Natural killer cell (primary cell): Measurements from ENCODE around the gene DEAF1. TPM values are rescaled to one million over a fixed set of nuclear protein-coding genes. Genes with fewer than 3 reads are reported as not detected.

Experiments
- ATAC-seq, 3 donors: fragments of 150-1000 bp in 2 of 3; fragments of 200-7000 bp in 1 of 3; cut with Tn5 transposase; 1 replicate in 1 of 3; 2 replicates in 2 of 3; pipeline ENCODE4 v1.10.0; 2021; ENCODE audit warnings: mild to moderate bottlenecking in 2 of 3, moderate library complexity in 2 of 3
- DNase-seq, 2 donors: peaks; one replicate each; pipeline versions ENCODE4 v3.0.0 to v3.0.0-alpha.2; 2013 to 2021; ENCODE audit warnings: mixed read lengths in 1 of 2
- H3K27ac ChIP-seq: one replicate; pipeline ENCODE4 v1.5.1; 2013; ENCODE audit warnings: mild to moderate bottlenecking, low read length
- H3K27me3 ChIP-seq: one replicate; pipeline ENCODE4 v1.6.1; 2013; ENCODE audit warnings: low read length; ENCODE audit not compliant: control insufficient read depth, insufficient read depth
- H3K36me3 ChIP-seq: one replicate; pipeline ENCODE4 v1.6.1; 2013; ENCODE audit warnings: low read length; ENCODE audit not compliant: control insufficient read depth, insufficient read depth
- H3K4me1 ChIP-seq: one replicate; pipeline ENCODE4 v1.6.1; 2013; ENCODE audit warnings: low read length; ENCODE audit not compliant: control insufficient read depth, insufficient read depth
- H3K4me3 ChIP-seq: one replicate; pipeline ENCODE4 v1.5.1; 2013; ENCODE audit warnings: low read length
- H3K9me3 ChIP-seq: one replicate; pipeline ENCODE4 v1.6.1; 2013; ENCODE audit warnings: low read length; ENCODE audit not compliant: control insufficient read depth, insufficient read depth
- H3K27ac Mint-ChIP-seq, 2 donors: one replicate each; pipeline ENCODE4 v1.8.0; 2022; ENCODE audit warnings: mild to moderate bottlenecking in 2 of 2, mixed read lengths in 2 of 2, moderate library complexity in 1 of 2
- H3K27me3 Mint-ChIP-seq, 2 donors: one replicate each; pipeline ENCODE4 v1.8.0; 2022; ENCODE audit warnings: low read depth in 2 of 2, mixed read lengths in 2 of 2
- H3K36me3 Mint-ChIP-seq: one replicate; pipeline ENCODE4 v1.8.0; 2022; ENCODE audit warnings: mixed read lengths
- H3K4me1 Mint-ChIP-seq, 2 donors: one replicate each; pipeline ENCODE4 v1.8.0; 2022; ENCODE audit warnings: mixed read lengths in 2 of 2
- H3K4me3 Mint-ChIP-seq: one replicate; pipeline ENCODE4 v1.8.0; 2022; ENCODE audit warnings: mild to moderate bottlenecking, moderate library complexity, mixed read lengths
- H3K9me3 Mint-ChIP-seq, 2 donors: one replicate each; pipeline ENCODE4 v1.8.0; 2022; ENCODE audit warnings: mixed read lengths in 2 of 2
- WGBS: methylation state at CpG from one replicate; pipeline ENCODE4 v1.1.7; 2013; ENCODE audit warnings: missing lambda C conversion rate; ENCODE audit not compliant: insufficient coverage; 5-methylcytosine and 5-hydroxymethylcytosine counted together
- intact Hi-C: fragments of 100-400 bp; cut with micrococcal nuclease; formaldehyde crosslinking; loops from one replicate; pipeline ENCODE4 v1.14.2; 2022
- total RNA-seq, 4 donors: library from RNA; stranded (reverse); fragments of 120-200 nt in 1 of 4; gene quantifications; one replicate each; pipeline versions ENCODE4 v1.2.3 to v1.2.4, GENCODE V29; 2013 to 2022
- TF ChIP-seq, protein P1 (sequence below): fragments of 200-600 bp; IDR thresholded peaks from one replicate; pipeline ENCODE4 v1.8.0; 2022; ENCODE audit warnings: antibody characterized with exemption

The DEAF1 gene
- total RNA-seq, 3 donors from 2014 or later (not counting 1 experiment from before 2014, with no cell fraction given) = 25.9 to 26.9 (median 26.8) TPM

DNA sequence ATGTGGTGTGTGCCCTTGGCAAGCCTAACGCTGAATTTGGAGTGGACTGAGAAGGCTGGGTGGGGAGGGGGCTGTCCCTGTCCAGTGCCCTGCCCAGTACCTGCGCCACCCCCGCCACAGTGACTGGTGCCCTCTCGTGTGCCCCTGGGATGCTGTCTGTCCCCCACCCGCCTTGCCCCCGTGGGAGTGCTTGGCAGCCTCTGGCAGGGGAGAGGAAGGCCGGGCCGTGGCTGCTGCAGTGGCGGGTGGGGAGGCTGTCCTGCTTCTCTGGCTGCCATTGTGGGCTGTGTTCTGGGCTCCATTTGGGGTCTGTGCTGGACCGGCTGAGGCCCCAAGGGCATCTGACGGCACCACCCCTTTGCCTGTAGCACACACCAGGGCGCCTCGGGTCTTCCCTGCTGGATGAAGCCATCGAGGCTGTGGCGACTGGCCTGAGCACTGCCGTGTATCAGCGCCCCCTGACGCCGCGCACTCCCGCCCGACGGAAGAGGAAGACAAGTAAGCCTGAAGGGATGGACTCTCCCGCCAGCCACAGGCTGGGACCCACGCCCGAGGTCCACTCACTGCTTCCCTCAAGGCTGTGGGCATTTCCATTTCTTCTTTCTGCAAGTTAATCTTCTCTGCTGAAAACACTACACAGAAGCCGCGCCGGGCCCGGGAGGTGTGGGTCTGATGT is 96.9 kb downstream of the DEAF1 start:
- intact Hi-C loops = no loop called here
- Histone ChIP-seq H3K4me1 (peaks cover 13% of the 10 kb centered on the region), H3K36me3 (peaks cover 73% of the 10 kb centered on the region), H3K27me3 (no peaks in the 10 kb centered on the region), H3K9me3 (no peaks in the 10 kb centered on the region), H3K4me3 (no peak overlapping the region), H3K27ac (no peak overlapping the region)
- H3K4me3 Mint-ChIP-seq = no peak overlapping the region
- ATAC-seq (no peak), DNase-seq (no peak)
- TF ChIP-seq, protein P1, sequence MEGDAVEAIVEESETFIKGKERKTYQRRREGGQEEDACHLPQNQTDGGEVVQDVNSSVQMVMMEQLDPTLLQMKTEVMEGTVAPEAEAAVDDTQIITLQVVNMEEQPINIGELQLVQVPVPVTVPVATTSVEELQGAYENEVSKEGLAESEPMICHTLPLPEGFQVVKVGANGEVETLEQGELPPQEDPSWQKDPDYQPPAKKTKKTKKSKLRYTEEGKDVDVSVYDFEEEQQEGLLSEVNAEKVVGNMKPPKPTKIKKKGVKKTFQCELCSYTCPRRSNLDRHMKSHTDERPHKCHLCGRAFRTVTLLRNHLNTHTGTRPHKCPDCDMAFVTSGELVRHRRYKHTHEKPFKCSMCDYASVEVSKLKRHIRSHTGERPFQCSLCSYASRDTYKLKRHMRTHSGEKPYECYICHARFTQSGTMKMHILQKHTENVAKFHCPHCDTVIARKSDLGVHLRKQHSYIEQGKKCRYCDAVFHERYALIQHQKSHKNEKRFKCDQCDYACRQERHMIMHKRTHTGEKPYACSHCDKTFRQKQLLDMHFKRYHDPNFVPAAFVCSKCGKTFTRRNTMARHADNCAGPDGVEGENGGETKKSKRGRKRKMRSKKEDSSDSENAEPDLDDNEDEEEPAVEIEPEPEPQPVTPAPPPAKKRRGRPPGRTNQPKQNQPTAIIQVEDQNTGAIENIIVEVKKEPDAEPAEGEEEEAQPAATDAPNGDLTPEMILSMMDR = no peak
- H3K36me3 Mint-ChIP-seq = no peaks in the 10 kb centered on the region
- H3K27ac Mint-ChIP-seq = no peak overlapping the region
- no peaks in the 10 kb centered on the region for H3K9me3 Mint-ChIP-seq
- 92% methylated on average over 30 of the region's 30 CpGs for WGBS
- H3K4me1 Mint-ChIP-seq = peaks cover 10 to 11% of the 10 kb centered on the region in 2 donors
- no peaks in the 10 kb centered on the region for H3K27me3 Mint-ChIP-seq

- H3K9me3 Mint-ChIP-seq = no peaks in the 10 kb centered on the region
- H3K4me1 Mint-ChIP-seq = peaks cover 10 to 11% of the 10 kb centered on the region in 2 donors
- TF ChIP-seq, protein P1 = no peak
- H3K9me3 ChIP-seq = no peaks in the 10 kb centered on the region
- peak overlapping the region in 1 of 2 donors; percentile 35 for H3K27ac Mint-ChIP-seq
- peaks cover 78% of the 10 kb centered on the region for H3K36me3 ChIP-seq
- peak in 2 of 3 donors; percentile 33 to 36 for ATAC-seq
- H3K27ac ChIP-seq = no peak overlapping the region
- DNase-seq = no peak
- intact Hi-C loops = no loop called here
- WGBS = 97% methylated on average over 29 of the region's 29 CpGs
- no peaks in the 10 kb centered on the region for H3K27me3 Mint-ChIP-seq
- no peaks in the 10 kb centered on the region for H3K36me3 Mint-ChIP-seq
- H3K4me3 Mint-ChIP-seq = no peak overlapping the region
- H3K27me3 ChIP-seq = no peaks in the 10 kb centered on the region
- peaks cover 13% of the 10 kb centered on the region for H3K4me1 ChIP-seq
- no peak overlapping the region for H3K4me3 ChIP-seq
Measured at GRCh38 chr11:597166-597725, 97.8 kb downstream of the DEAF1 start.

GRCh38 chr11:596374-596773 is 98.6 kb downstream of the DEAF1 start:
- peaks cover 13% of the 10 kb centered on the region for H3K4me1 ChIP-seq
- no peaks in the 10 kb centered on the region for H3K27me3 Mint-ChIP-seq
- no peak overlapping the region for H3K4me3 Mint-ChIP-seq
- no peak overlapping the region for H3K4me3 ChIP-seq
- H3K27ac ChIP-seq = no peak overlapping the region
- DNase-seq = peak in 1 of 2 donors; percentile 23
- peaks cover 74% of the 10 kb centered on the region for H3K36me3 ChIP-seq
- peak in 1 of 3 donors; percentile 34 for ATAC-seq
- H3K27ac Mint-ChIP-seq = peak overlapping the region in 1 of 2 donors; percentile 23
- H3K27me3 ChIP-seq = no peaks in the 10 kb centered on the region
- TF ChIP-seq, protein P1 = no peak
- peaks cover 10 to 11% of the 10 kb centered on the region in 2 donors for H3K4me1 Mint-ChIP-seq
- intact Hi-C loops = no loop called here
- no peaks in the 10 kb centered on the region for H3K9me3 ChIP-seq
- H3K9me3 Mint-ChIP-seq = no peaks in the 10 kb centered on the region
- WGBS = 47% methylated on average over 10 of the region's 10 CpGs
- H3K36me3 Mint-ChIP-seq = no peaks in the 10 kb centered on the region
